ENCODE measurements around the gene CBLB.

Gene CBLB

GRCh38 chr3:105812194-105812586 is 56.6 kb downstream of the CBLB start:
- TF ChIP-seq CTCF (IDR thresholded peaks at IDR 0.05): no peak
- no peaks in the 10 kb centered on the region for H3K27me3 ChIP-seq
- H3K27ac ChIP-seq: no peak overlapping the region
- peaks cover 0 to 9% (median 4%) of the 10 kb centered on the region in 4 donors for H3K4me1 ChIP-seq
- H3K4me3 ChIP-seq: no peak overlapping the region
- no peak for DNase-seq
- no peaks in the 10 kb centered on the region for H3K9me3 ChIP-seq
- intact Hi-C loops (cut with DNase I; ENCODE audit: low total_unique reads): no loop called here
- no peaks in the 10 kb centered on the region for H3K36me3 ChIP-seq

- no peak for TF ChIP-seq CTCF (IDR thresholded peaks at IDR 0.05)
- Histone ChIP-seq H3K27me3 (no peaks in the 10 kb centered on the region), H3K4me3 (no peak overlapping the region), H3K27ac (no peak overlapping the region), H3K4me1 (peaks cover 0 to 11% (median 5%) of the 10 kb centered on the region in 4 donors), H3K36me3 (no peaks in the 10 kb centered on the region), H3K9me3 (no peaks in the 10 kb centered on the region)
- no peak for DNase-seq
- intact Hi-C loops (cut with DNase I; ENCODE audit: low total_unique reads): no loop called here
Measured at GRCh38 chr3:105811518-105812193, 57.2 kb downstream of the CBLB start.

GRCh38 chr3:105809208-105809888 is 59.5 kb downstream of the CBLB start:
- DNase-seq: no peak
- peaks cover 0 to 14% (median 7%) of the 10 kb centered on the region in 4 donors for H3K4me1 ChIP-seq
- H3K27ac ChIP-seq: no peak overlapping the region
- H3K4me3 ChIP-seq: no peak overlapping the region
- H3K36me3 ChIP-seq: no peaks in the 10 kb centered on the region
- H3K9me3 ChIP-seq: no peaks in the 10 kb centered on the region
- no peak for TF ChIP-seq CTCF (IDR thresholded peaks at IDR 0.05)
- H3K27me3 ChIP-seq: no peaks in the 10 kb centered on the region
- intact Hi-C loops (cut with DNase I; ENCODE audit: low total_unique reads): no loop called here

DNA sequence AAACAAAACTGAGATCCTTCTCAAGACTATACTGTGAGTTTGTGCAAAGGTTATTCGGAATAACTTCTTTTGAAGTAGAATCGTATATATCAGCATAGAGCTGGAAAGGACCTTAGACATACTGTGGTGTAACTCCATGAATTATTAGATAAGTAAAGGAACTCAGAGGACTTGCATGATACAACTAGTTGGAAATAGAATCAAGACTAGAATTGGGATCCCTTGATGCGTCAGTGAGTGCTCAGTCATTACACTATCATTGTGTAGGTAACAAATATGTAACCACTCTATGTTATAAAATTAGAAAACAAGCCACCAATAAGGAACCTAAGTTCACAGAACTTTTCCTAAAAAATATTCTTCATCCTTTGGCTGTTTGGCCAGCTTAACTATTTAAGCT is 61.1 kb downstream of the CBLB start:
- Histone ChIP-seq H3K36me3 (no peaks in the 10 kb centered on the region), H3K27ac (no peak overlapping the region), H3K4me3 (no peak overlapping the region), H3K4me1 (peaks cover 0 to 14% (median 7%) of the 10 kb centered on the region in 4 donors), H3K27me3 (no peaks in the 10 kb centered on the region), H3K9me3 (no peaks in the 10 kb centered on the region)
- DNase-seq: no peak
- intact Hi-C loops (cut with DNase I; ENCODE audit: low total_unique reads): no loop called here
- TF ChIP-seq CTCF (IDR thresholded peaks at IDR 0.05): no peak

DNA sequence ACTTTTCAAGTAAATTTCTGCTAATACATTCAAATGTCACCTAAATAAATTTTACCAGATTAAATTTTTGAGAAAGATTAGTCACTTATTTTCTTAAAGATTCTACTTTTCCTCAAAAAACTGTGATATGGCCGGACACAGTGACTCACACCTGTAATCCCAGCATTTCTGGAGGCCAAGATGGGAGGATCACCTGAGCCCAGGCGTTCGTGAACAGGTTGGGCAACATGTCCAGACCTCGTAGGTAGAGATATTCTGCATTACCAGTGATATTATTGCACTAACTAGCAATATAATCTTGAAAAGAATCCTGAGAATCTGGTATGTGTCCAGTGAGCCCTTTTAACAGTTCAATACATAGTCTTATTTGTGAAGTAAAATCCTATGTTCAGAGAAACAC is 61.7 kb downstream of the CBLB start:
- no peak for TF ChIP-seq CTCF (IDR thresholded peaks at IDR 0.05)
- no peak for DNase-seq
- H3K4me1 ChIP-seq: peaks cover 0 to 14% (median 7%) of the 10 kb centered on the region in 4 donors
- intact Hi-C loops (cut with DNase I; ENCODE audit: low total_unique reads): no loop called here
- no peak overlapping the region for H3K4me3 ChIP-seq
- H3K27ac ChIP-seq: no peak overlapping the region
- H3K27me3 ChIP-seq: no peaks in the 10 kb centered on the region
- no peaks in the 10 kb centered on the region for H3K36me3 ChIP-seq
- H3K9me3 ChIP-seq: no peaks in the 10 kb centered on the region

All from tibial artery (tissue), 4 donors.